OCI-LY3 (cell line): Measurements from ENCODE around the gene NPSR1.

Source experiments
- EZH2phosphoT487 ChIP-seq: fragments of 200-600 bp; shearing (Covaris generic); IDR thresholded peaks from 2 replicates; pipeline ENCODE4 v1.6.1; 2018; ENCODE audit warnings: antibody characterized with exemption, mixed run types, low read depth
- TF ChIP-seq, protein P1 (sequence below): fragments of 200-600, 300-600 bp; sonication (generic); IDR thresholded peaks from 2 replicates; pipeline ENCODE4 v1.5.1; 2014; ENCODE audit warnings: antibody characterized with exemption, low read length, low read depth

- TF ChIP-seq, protein P1, sequence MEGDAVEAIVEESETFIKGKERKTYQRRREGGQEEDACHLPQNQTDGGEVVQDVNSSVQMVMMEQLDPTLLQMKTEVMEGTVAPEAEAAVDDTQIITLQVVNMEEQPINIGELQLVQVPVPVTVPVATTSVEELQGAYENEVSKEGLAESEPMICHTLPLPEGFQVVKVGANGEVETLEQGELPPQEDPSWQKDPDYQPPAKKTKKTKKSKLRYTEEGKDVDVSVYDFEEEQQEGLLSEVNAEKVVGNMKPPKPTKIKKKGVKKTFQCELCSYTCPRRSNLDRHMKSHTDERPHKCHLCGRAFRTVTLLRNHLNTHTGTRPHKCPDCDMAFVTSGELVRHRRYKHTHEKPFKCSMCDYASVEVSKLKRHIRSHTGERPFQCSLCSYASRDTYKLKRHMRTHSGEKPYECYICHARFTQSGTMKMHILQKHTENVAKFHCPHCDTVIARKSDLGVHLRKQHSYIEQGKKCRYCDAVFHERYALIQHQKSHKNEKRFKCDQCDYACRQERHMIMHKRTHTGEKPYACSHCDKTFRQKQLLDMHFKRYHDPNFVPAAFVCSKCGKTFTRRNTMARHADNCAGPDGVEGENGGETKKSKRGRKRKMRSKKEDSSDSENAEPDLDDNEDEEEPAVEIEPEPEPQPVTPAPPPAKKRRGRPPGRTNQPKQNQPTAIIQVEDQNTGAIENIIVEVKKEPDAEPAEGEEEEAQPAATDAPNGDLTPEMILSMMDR: no peak
- TF ChIP-seq EZH2phosphoT487: no peak
These were observed 91.4 kb downstream of the NPSR1 start for GRCh38 chr7:34749446-34749845.
